Suprapubic skin (tissue), 4 donors: ENCODE data around the gene TEX26.

Experiments used
- CTCF ChIP-seq, 2 donors: fragments of 200-600 bp in 1 of 2; fragments of 450-650 bp in 1 of 2; sonication (generic) in 1 of 2; IDR thresholded peaks; one replicate each; pipeline ENCODE4 v1.5.1; 2016 to 2019; ENCODE audit warnings: antibody characterized with exemption in 2 of 2, mild to moderate bottlenecking in 1 of 2, moderate library complexity in 1 of 2
- POLR2A ChIP-seq, 2 donors: fragments of 450-650 bp; IDR thresholded peaks; one replicate each; pipeline ENCODE4 v1.6.1; 2017; ENCODE audit warnings: antibody characterized with exemption in 2 of 2, mild to moderate bottlenecking in 2 of 2, moderate library complexity in 2 of 2
- POLR2AphosphoS5 ChIP-seq, 3 donors: sonication (generic); formaldehyde crosslinking; IDR thresholded peaks; one replicate each; pipeline ENCODE4 v1.6.1; 2017; ENCODE audit warnings: antibody characterized with exemption in 3 of 3

GRCh38 chr13:31016342-31017325 lies 84.2 kb downstream of the TEX26 start:
- TF ChIP-seq CTCF (IDR thresholded peaks at IDR 0.05) (no peak), POLR2AphosphoS5 (IDR thresholded peaks at IDR 0.05) (no peak), POLR2A (IDR thresholded peaks at IDR 0.05) (no peak)
